Kidney epithelial cell (primary cell): Measurements from ENCODE around the gene KIFBP. TPM values are rescaled to one million over a fixed set of nuclear protein-coding genes. Genes with fewer than 3 reads are reported as not detected.

Experiments
- DNase-seq: peaks from one replicate; pipeline ENCODE4 v3.0.0-alpha.2; 2010; ENCODE audit warnings: low read depth
- H3K27me3 ChIP-seq: 2 replicates; pipeline ENCODE4 v1.6.0; 2011; ENCODE audit warnings: low read length; ENCODE audit not compliant: control insufficient read depth, insufficient read depth
- H3K36me3 ChIP-seq: 2 replicates; pipeline ENCODE4 v1.5.1; 2011; ENCODE audit warnings: low read length; ENCODE audit not compliant: control insufficient read depth, insufficient read depth
- H3K4me3 ChIP-seq: 2 replicates; pipeline ENCODE4 v1.5.1; 2011; ENCODE audit warnings: low read depth, mild to moderate bottlenecking, control low read depth, low read length
- CTCF ChIP-seq: IDR thresholded peaks from 2 replicates; pipeline ENCODE4 v1.5.1; 2011; ENCODE audit warnings: mild to moderate bottlenecking, moderate library complexity, low read length, control low read depth, inconsistent platforms; ENCODE audit not compliant: insufficient read depth, poor library complexity, severe bottlenecking
- total RNA-seq: library from RNA; depleted of rRNA; stranded (reverse); fragments of >200 nt; gene quantifications from 2 replicates; pipeline ENCODE4 v1.2.3, GENCODE V29; 2015

The KIFBP gene
- total RNA-seq, 1 donor from 2014 or later, result 36.9 TPM

- TF ChIP-seq CTCF, result peak; percentile 73
- peak; percentile 88 for DNase-seq
- Histone ChIP-seq H3K27me3 (no peaks in the 10 kb centered on the region), H3K36me3 (no peaks in the 10 kb centered on the region), H3K4me3 (peak within 1 kb of the TSS; percentile 77)
Measured at GRCh38 chr10:68955832-68956532, 32.6 kb upstream of the KIFBP start, which contains the start of gene DDX21. TSS of gene DDX21 (plus strand) at chr10:68956170. CDS start at chr10:68956226, 56 bp downstream.

- no peaks in the 10 kb centered on the region for H3K27me3 ChIP-seq
Measured at GRCh38 chr10:68957284-68957615, 31.4 kb upstream of the KIFBP start.

GRCh38 chr10:68957654-68958053, 30.9 kb upstream of the KIFBP start:
- no peak for TF ChIP-seq CTCF
- no peaks in the 10 kb centered on the region for H3K36me3 ChIP-seq
- DNase-seq, result no peak

More at GRCh38 chr10:68957284-68957615, 31.4 kb upstream of the KIFBP start:
- no peak for TF ChIP-seq CTCF
- Histone ChIP-seq H3K36me3 (no peaks in the 10 kb centered on the region), H3K4me3 (peak overlapping the region; percentile 77)
- DNase-seq, result no peak

GRCh38 chr10:68959695-68960527, 28.7 kb upstream of the KIFBP start:
- H3K36me3 ChIP-seq, result no peaks in the 10 kb centered on the region
- TF ChIP-seq CTCF, result no peak

More at GRCh38 chr10:68957654-68958053, 30.9 kb upstream of the KIFBP start:
- no peaks in the 10 kb centered on the region for H3K27me3 ChIP-seq
- H3K4me3 ChIP-seq, result peak overlapping the region; percentile 77

GRCh38 chr10:68963151-68963550, 25.5 kb upstream of the KIFBP start:
- TF ChIP-seq CTCF, result no peak
- Histone ChIP-seq H3K36me3 (peaks cover under 1% of the 10 kb centered on the region), H3K4me3 (no peak overlapping the region), H3K27me3 (no peaks in the 10 kb centered on the region)
- no peak for DNase-seq

More at GRCh38 chr10:68959695-68960527, 28.7 kb upstream of the KIFBP start:
- no peak overlapping the region for H3K4me3 ChIP-seq
- no peak for DNase-seq
- no peaks in the 10 kb centered on the region for H3K27me3 ChIP-seq
